UCSD-AML1 (cell line): ENCODE measurements around the gene RDH5.
A peak's percentile ranks its signal among the peaks of the same experiment; 100 is the strongest.

Experiments
- DNase-seq: peaks from one replicate; lab custom pipeline; 2025; ENCODE audit not compliant: unreplicated experiment; lab: John Stamatoyannopoulos, UW

RDH5 gene, protein sequence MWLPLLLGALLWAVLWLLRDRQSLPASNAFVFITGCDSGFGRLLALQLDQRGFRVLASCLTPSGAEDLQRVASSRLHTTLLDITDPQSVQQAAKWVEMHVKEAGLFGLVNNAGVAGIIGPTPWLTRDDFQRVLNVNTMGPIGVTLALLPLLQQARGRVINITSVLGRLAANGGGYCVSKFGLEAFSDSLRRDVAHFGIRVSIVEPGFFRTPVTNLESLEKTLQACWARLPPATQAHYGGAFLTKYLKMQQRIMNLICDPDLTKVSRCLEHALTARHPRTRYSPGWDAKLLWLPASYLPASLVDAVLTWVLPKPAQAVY

DNA sequence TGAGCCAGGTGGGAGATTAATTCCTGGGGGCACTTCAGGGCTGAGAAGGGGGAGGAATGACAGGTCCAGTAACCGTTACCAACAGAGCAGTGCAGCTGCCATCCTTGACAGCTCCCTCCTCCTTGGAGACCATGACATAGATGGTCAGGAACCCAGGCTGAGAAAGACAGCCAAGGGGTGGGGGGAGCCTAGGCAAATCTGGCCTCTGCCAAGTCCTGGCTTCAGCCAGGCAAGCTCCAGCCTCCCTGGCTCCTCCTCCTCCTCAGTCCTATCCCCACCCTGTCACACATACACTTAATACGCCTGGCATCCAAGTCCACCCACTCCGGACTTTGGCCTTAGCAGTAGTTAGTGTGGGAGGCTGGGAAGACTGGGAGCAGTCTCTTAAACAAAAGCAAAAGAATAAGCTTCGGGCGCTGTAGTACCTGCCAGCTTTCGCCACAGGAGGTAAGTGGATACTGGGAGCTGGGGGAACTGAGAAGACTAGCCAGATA lies at the start of gene RDH5:
Gene RDH5, plus strand, starts transcription at position 323 of the 494 bp plus-strand sequence. CDS start 792 bp downstream, outside the sequence.
- no peak for DNase-seq

DNA sequence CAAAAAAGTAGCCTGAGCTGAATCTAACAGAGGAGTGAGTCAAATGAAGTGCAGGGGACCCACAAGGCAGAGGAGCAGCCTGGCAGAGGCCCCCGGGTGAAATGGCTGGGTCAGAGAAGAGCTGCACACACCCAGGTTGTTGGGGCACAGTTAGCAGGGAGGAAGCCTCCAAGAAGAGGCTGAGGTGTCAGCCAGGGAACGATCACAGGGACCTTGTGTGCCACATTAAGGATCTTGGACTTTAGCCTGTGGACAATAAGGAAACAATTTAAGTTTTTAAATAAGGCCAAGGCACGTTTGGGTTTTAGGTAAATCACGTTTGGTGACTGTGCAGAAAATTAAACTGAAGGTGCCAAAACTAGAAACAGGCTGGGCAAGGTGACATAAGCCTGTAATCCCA lies 48.4 kb upstream of the RDH5 start:
- DNase-seq, result no peak

DNA sequence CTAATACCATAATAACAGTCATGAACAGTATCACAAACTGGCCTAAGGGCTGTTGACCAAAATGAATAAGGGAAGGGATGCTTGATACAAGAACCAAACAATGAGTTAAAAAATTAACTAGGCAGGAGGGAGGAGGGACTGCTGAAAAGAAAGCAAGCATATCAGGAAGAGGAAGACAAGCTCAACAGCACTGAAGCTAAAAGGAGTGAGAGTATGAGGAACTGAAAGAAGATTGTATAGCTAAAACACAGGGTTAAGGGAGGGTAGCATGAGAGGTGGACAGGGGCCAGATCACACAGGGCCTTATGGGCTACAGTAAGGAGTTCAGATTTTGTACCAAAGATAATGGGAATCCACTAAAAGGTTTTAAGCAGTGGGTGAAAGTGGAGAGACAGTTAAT lies 46.6 kb upstream of the RDH5 start:
- no peak for DNase-seq

DNA sequence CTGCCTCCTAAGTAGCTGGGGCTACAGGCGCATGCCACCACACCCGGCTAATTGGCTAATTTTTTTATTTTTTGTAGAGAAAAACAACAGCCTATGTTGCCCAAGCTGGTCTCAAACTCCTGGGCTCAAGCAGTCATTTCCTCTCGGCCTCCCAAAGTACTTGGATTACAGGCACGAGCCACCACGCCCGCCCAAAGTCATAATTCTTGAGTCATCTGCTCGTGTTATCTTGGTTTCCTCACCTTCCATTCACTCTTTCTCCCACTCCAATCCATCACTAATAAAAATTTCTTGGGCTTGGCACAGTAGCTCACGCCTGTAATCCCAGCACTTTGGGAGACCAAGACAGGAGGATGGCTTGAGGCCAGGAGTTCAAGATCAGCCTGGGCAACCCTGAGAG lies 44.5 kb upstream of the RDH5 start:
- DNase-seq, result no peak

DNA sequence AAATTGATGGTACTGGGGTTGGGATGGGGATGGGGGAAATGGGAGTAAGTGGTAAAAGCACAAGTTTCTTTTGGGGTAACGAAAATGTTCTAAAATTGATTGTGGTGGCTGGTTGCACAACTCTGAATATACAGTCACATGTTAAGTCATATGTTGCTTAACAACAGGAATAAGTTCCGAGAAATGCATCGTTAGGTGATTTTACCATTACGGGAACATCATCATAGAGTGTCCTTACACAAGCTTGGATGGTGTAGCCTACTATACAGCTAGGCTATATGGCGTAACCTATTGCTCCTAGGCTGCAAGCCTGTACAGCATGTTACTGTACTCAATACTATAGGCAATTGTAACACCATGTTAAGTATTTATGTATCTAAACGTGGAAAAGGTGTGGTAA lies 43.5 kb upstream of the RDH5 start:
- DNase-seq, result no peak

DNA sequence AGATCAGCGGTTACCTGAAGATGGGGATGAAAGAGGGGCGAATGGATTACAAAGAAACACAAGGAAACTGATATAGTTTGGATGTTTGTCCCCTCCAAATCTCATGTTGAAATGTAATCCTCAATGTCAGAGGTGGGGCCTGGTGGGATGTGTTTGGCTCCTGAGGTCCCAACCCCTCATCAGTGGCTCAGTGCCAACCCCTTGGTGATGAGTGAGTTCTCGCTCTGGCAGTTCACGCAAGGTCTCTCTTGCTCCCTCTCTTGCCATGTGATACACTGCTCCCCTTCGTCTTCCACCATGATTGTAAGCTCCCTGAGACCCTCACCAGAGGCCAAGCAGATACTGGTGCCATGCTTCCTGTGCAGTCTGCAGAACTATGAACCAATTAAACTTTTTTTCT lies 40.5 kb upstream of the RDH5 start:
- no peak for DNase-seq

DNA sequence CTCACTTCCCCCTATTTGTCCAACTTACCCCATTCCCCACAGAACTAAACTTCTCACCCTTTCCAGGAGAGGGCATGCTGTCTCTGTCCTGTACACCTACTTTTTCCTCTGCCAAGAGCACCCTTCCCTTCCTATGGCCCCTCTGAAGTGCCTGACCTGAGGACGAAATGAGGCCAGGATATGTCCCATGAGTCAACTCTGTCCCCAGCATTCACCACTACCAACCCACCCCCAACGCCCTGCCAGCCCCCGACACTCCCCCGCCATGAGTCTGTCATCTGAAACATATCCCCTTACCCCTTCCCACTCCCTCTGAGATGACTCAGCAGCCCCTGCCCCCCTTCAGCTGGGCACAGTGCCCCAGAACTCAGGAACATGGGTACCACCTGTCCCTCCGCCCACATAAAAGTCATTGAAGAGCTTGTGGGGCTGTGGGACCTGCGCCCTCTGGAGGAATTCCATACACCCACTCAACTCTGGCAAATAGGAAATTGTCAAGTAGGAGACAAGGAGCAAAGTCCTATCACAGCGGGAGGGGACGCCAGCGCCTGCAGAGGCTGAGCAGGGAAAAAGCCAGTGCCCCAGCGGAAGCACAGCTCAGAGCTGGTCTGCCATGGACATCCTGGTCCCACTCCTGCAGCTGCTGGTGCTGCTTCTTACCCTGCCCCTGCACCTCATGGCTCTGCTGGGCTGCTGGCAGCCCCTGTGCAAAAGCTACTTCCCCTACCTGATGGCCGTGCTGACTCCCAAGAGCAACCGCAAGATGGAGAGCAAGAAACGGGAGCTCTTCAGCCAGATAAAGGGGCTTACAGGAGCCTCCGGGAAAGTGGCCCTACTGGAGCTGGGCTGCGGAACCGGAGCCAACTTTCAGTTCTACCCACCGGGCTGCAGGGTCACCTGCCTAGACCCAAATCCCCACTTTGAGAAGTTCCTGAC lies 38.8 kb upstream of the RDH5 start:
- DNase-seq, result peak; percentile 69

DNA sequence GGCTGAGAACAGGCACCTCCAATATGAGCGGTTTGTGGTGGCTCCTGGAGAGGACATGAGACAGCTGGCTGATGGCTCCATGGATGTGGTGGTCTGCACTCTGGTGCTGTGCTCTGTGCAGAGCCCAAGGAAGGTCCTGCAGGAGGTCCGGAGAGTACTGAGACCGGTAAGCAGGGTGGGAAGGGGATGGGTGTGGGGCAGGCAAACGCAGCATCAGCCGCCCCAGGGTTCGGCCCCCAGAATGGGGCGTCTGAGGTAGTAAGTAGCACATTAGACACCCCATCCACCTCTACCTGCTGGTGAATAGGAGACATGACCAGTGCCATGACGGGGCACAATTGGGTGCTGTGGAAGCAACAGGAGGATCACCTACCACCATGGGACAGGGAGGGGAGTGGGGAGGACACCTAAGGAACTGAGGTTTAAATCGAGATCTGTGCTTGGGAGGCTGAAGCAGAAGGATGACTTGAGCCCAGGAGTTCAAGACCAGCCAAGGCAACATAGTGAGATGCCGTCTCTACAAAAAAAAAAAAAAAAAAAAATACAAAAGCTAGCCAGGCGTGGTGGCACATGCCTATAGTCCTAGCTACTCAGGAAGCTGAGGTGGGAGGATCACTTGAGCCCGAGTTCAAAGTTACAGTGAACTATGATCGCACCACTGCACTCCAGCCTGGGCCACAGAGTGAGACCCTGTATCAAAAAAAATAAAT lies 38.0 kb upstream of the RDH5 start:
- DNase-seq, result no peak

DNA sequence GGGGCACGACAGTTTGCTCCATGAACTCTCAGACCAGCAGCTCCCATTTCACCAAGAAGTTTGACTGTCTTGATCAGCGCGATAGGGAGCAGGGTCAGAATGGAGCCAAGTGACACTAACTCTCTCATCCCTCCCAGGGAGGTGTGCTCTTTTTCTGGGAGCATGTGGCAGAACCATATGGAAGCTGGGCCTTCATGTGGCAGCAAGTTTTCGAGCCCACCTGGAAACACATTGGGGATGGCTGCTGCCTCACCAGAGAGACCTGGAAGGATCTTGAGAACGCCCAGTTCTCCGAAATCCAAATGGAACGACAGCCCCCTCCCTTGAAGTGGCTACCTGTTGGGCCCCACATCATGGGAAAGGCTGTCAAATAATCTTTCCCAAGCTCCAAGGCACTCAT lies 36.5 kb upstream of the RDH5 start:
- DNase-seq, result no peak

DNA sequence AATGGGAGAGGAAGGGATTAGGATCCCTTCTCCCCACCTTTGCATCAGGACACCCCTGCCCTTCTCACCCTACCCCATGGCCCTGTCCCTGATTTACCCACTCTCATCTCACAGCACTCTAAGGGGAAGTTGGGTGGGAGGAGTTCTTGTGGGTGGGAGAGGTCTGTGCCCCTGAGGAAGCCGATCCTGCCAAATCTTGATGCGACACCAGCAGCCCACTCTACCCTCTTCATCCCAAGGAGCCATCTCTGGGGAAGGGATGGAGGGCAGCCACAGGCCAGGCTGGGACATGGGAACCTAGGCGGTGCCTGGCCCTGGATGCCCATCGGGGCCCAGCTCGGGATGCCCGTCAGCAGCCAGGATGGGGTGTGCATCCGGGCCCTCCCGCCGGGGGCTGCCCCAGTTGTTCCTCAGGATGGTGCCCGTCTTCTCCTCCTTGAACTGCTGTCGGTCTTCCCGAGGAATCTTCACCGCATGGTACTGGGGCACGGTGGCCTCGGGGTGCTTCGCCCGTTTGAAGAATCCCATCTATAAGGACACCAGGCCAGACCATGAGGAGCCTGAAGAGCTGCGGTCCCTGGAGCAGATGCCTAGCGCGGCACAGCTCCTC lies 35.3 kb upstream of the RDH5 start:
- no peak for DNase-seq

DNA sequence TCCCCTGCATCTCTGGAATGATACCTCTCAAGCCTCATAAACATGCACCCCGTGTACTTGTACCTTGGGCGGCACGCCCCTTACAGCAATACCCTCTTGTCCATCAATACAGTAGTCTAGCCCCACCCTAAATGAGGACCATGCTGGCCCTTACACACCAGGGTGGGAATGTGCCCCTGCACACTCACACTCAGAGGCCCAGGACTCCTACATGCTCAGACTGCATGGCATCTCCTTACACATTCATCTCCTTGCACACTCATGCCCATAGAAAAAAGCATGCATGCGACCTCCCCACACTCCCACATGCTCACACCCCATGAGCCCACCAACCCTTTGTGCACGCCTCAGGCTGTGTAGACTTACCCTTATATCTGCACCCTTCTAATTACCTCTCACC lies 34.5 kb upstream of the RDH5 start:
- DNase-seq, result no peak

DNA sequence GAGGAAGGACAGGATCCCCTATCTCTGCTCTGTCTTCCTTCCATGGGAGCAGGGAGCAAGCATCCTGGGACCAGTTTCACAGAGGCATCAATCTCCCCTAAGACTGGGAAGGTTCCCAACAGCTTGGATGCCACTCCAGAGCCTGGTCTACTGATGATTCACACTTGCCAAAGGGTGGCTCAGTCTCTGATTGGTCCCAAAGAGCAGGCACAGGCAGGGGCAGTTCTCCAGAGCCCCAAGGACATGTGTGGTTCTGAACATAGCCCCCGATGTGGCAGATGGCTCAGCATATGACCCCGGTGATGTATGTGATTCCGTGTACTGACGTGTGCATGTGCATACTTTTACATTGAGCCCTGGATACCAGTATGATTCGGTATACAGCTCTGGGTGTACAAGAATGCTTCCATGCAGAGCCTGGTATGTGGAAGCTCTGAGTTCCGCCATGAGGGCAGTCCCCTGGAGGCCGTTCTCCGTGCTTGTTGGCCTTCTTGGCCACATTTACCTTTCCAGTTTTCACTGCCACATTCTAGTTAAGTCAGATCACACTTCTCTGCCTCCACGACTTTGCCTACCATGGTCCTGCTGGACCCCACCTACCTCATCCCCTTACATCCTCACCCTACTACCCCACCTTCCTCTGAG lies 33.7 kb upstream of the RDH5 start:
- no peak for DNase-seq

DNA sequence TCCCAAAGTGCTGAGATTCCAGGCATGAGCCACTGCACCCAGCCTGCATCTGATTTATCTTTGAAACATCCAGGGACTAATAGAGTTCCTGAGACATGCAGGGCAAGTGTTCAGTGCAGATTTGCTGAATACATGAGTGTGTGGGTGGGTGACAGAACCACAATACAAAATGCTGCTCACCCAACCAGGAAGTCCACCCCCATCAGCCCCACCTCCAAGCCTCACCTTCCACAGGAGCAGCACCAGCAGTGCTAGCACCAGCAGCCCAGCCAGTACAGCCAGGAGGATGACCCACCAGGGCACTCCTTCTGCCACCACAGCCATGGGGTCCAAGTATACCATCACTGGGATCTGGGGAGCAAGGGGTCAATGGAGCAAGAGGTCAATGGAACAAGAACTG lies 32.4 kb upstream of the RDH5 start:
- DNase-seq, result no peak

DNA sequence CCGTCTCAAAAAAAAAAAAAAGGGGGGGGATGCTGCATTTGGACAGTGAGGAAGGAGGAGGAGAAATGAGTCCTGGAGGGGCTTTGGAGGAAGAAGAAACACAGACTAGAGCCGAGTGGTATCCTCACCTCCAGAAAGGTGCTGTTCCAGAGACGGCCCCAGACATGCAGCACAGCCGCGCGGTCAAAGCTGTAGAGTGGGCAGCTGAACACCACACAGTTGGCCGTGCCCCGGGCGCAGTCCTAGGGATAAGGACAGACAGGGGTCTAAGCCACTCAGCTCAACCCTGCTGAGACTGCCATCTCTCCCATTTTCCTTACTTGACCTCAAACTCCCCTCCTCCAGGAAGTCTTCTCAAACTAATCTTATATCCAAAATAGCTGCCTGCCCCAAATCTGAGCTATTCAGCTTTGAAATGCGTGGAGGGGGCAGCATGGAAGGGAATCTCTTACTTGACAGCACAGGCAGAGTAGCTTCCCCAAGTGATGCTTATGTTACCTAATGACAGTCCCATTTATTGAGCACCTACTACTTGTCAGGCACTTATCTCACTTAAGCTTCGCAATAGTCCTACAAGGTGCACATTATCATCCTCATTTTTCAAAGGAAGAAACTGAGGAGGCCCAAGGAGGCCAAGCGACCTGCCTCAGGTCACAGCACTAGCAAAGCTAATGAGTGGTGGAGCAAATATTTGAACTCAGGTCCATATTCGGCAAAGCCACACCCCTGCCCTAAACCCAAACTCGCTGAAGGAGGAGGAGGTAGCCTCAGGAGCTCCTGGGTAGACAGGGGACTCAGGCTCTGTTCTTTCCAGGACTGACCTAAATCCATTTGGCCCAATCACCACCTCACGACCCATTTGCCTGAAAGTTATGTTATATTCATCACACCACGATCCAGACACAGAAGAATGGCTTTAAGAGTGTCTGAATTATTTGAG lies 31.2 kb upstream of the RDH5 start:
- no peak for DNase-seq

DNA sequence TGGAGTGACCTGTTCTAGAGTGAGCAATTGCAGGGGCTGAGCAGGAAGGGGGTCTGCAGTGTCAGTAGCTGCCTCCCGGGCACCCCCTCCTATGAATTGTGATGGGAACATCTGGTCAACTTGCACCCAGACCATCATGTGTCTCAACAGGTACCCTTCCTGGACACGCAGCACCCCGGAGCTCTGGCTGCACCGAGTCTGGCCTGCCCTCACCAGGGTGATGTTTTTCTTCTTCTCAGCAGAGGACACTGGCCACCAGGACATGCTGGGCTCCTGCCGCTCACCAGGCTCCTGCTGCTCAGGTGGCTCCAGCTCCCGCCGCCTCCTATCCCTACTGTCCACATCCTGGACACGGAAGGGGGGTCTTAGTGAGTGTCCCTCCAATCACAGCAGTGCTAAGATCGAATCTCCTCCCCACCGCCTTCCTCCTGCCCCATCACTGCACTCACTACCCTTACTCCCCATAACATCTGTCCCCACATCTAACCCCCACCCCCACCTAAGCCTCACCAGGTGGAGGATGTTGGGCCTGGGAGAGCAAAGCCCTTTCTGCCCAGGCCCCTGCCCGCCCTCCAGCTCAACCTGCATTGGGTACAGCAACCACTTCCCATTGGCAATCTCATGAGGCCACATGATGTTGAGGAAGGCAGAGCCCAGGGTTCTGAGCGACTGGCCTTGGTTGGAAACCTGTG lies 27.4 kb upstream of the RDH5 start:
- DNase-seq, result no peak

DNA sequence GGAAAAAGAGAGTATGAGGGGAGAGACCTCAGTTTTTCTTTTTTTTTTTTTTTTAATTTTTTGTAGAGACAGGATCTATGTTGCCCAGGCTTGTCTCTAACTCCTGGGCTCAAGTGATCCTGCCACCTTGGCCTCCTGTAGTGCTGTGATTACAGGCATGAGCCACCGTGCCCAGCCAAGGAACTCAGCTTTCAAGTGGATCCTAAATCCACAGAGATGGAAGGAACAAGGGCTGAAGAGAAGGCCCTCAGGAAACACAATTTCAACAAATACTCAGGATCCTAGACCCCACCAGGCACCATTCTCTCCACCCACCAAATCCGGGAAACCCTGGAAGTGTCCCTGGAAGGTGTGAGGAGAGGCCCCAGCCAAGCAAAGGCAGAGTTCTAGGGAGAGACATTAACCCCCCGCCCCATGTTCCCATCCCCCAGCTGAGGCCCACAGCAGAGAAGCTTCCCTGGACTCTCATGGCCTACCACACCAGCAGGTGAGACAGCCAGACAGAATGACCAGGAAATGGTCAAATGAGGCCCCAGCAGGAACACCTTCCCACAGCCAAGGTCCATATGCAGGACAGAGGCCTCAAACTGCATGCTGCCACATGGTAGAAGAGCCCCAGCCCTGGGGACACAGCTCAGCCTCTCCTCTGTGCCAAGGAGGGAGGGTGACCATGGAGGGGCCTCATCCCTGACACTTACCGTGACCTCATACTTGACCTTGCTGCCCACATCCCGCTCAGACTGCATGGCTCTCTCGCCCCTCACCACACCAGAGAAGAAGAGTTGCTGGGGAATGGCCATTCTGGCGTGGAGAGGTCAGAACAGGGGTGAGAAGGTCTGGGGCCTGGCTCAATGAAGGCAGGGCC lies 26.6 kb upstream of the RDH5 start:
- no peak for DNase-seq

DNA sequence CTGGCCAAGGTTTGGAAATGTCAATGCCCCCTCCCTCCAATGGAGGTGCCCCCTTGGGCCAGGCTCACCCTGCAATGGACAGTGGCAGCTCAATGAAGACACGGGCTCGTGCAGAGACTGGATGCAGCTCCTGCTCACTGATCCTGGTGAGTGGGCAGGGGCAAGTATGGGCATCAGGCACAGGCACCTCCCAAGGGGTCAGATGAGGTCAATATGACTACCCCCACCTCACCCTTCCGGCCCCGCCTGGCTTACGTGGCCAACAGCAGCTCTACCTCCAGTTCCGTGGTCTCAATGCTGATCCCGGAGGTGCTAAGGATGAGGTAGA lies 26.0 kb upstream of the RDH5 start:
- DNase-seq, result no peak

DNA sequence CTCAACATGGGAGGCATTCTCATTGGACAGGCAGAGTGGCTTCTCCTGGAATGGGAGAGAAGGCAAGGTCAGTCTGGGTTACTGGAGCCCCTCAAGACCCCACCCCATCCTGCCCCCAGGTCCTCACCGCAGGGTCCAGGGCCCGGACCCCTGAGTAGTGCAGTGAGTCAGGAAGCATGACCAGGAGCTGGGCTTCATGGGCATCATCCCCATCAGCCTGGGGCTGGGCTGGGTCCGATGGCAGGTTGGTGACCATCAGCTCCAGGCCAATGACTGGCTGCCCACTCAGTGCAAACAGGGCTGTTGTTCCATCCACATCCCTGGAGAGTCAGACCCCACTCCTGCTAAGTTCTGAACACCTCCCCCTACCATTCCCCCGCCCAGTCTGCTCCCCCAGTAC lies 25.5 kb upstream of the RDH5 start:
- DNase-seq, result no peak
